ENCODE measurements around the gene LRRC32.

- TF ChIP-seq CTCF (IDR thresholded peaks at IDR 0.05) (no peak), POLR2A (IDR thresholded peaks at IDR 0.05) (no peak)
Measured at GRCh38 chr11:76684516-76684915, 14.0 kb upstream of the LRRC32 start.

Data from uterus (tissue), 2 donors.